ENCODE data around the gene BRWD1. TPM values are rescaled to one million over a fixed set of nuclear protein-coding genes. Genes with fewer than 3 reads are reported as not detected.

Gene BRWD1
- total RNA-seq, 4 donors from 2014 or later: 63.8 to 281 (median 103) TPM

DNA sequence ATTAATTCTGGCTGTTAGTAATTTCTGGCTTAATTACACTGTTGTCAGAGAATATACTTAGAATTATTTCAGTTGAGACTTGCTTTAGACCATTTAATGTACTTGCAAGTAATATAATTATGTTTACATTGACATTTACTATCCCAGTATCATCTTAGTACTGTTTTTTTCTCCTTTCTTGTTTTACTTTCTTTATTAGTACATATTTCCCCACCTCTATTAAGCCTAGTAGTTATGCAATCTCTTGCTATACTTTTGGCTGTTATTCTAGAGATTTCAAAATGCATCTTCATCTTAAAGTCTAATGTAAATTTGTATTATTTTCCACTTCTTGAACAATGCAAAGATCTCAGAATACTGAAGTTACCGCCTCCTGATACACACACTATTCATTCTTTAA is 24.4 kb downstream of the BRWD1 start:
- no peaks in the 10 kb centered on the region for H3K9me3 ChIP-seq
- no peaks in the 10 kb centered on the region for H3K4me1 ChIP-seq
- H3K27me3 ChIP-seq: no peaks in the 10 kb centered on the region
- no peak overlapping the region for H3K27ac ChIP-seq
- H3K4me3 ChIP-seq: no peak overlapping the region
- intact Hi-C loops (cut with DNase I; ENCODE audit: low total_unique reads) (no loop called here), in situ Hi-C loops (cut with MboI; ENCODE audit: low pct_ligation_motif_present in 1 of 4, low pct_unique_long_range_greater_than_20kb in 1 of 4, low sequenced_read_pairs in 3 of 4) (no loop called here)
- peaks cover 0 to 44% (median 20%) of the 10 kb centered on the region in 4 donors for H3K36me3 ChIP-seq
- WGBS, 2 donors (ENCODE audit: low coverage in 1 of 2): 93 to 94% methylated on average over 1 of the region's 1 CpG
- no peak for DNase-seq
- TF ChIP-seq, protein P1, sequence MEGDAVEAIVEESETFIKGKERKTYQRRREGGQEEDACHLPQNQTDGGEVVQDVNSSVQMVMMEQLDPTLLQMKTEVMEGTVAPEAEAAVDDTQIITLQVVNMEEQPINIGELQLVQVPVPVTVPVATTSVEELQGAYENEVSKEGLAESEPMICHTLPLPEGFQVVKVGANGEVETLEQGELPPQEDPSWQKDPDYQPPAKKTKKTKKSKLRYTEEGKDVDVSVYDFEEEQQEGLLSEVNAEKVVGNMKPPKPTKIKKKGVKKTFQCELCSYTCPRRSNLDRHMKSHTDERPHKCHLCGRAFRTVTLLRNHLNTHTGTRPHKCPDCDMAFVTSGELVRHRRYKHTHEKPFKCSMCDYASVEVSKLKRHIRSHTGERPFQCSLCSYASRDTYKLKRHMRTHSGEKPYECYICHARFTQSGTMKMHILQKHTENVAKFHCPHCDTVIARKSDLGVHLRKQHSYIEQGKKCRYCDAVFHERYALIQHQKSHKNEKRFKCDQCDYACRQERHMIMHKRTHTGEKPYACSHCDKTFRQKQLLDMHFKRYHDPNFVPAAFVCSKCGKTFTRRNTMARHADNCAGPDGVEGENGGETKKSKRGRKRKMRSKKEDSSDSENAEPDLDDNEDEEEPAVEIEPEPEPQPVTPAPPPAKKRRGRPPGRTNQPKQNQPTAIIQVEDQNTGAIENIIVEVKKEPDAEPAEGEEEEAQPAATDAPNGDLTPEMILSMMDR (IDR thresholded peaks at IDR 0.05): no peak
- TF ChIP-seq POLR2AphosphoS5 (IDR thresholded peaks at IDR 0.05): no peak
- TF ChIP-seq POLR2A (IDR thresholded peaks at IDR 0.05): no peak
- no peak for TF ChIP-seq EP300 (IDR thresholded peaks at IDR 0.05; ENCODE audit: low read depth)

DNA sequence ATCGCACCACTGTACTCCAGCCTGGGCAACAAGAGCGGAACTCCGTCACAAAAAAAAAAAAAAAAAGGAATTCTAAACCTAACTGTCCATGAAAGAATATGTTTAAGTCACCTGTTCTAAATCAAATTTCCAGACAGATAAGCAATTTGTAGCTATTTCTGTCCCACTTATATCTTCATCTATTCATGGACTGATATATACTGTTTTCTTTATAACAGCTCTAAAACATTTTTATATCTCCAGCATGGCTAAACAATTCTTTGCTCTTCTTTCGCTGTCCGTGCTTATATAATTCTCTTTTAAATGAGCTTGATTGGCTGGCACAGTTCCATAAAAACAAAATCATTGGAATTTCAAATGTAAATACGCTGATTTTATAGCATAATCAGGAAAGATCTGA is 30.5 kb downstream of the BRWD1 start:
- Histone ChIP-seq H3K4me1 (peaks cover 0 to 7% (median 3%) of the 10 kb centered on the region in 4 donors), H3K36me3 (peaks cover 0 to 26% (median 8%) of the 10 kb centered on the region in 4 donors), H3K27ac (no peak overlapping the region), H3K27me3 (no peaks in the 10 kb centered on the region), H3K9me3 (no peaks in the 10 kb centered on the region), H3K4me3 (no peak overlapping the region)
- in situ Hi-C loops (cut with MboI; ENCODE audit: low pct_ligation_motif_present in 1 of 4, low pct_unique_long_range_greater_than_20kb in 1 of 4, low sequenced_read_pairs in 3 of 4): no loop called here
- 88 to 91% methylated on average over 6 of the region's 6 CpGs for WGBS, 2 donors (ENCODE audit: low coverage in 1 of 2)
- TF ChIP-seq, protein P1 (IDR thresholded peaks at IDR 0.05): no peak
- TF ChIP-seq POLR2A (IDR thresholded peaks at IDR 0.05) (no peak), EP300 (IDR thresholded peaks at IDR 0.05; ENCODE audit: low read depth) (no peak), POLR2AphosphoS5 (IDR thresholded peaks at IDR 0.05) (no peak)
- DNase-seq: no peak
- intact Hi-C loops (cut with DNase I; ENCODE audit: low total_unique reads): no loop called here

DNA sequence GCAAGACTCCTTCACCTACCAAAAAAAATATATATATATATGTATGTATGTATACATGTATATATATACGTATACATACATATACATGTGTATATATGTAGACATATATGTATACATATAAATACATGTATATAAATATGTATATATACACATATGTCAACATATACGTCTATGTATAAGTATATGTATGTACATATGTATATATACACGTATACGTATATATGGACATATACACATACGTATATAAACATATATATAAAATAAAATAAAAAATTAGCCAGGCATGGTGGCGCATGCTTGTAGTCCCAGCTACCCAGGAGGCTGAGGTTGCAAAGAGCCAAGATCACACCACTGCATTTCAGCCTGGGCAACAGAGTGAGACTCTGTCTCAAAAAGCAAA is 31.6 kb downstream of the BRWD1 start:
- H3K4me3 ChIP-seq: no peak overlapping the region
- peaks cover 0 to 25% (median 9%) of the 10 kb centered on the region in 4 donors for H3K36me3 ChIP-seq
- TF ChIP-seq, protein P1 (IDR thresholded peaks at IDR 0.05): no peak
- TF ChIP-seq POLR2A (IDR thresholded peaks at IDR 0.05): no peak
- no peak for TF ChIP-seq POLR2AphosphoS5 (IDR thresholded peaks at IDR 0.05)
- no peak for TF ChIP-seq EP300 (IDR thresholded peaks at IDR 0.05; ENCODE audit: low read depth)
- peaks cover 0 to 7% (median 3%) of the 10 kb centered on the region in 4 donors for H3K4me1 ChIP-seq
- no peaks in the 10 kb centered on the region for H3K27me3 ChIP-seq
- intact Hi-C loops (cut with DNase I; ENCODE audit: low total_unique reads): no loop called here
- H3K27ac ChIP-seq: no peak overlapping the region
- DNase-seq: no peak
- in situ Hi-C loops (cut with MboI; ENCODE audit: low pct_ligation_motif_present in 1 of 4, low pct_unique_long_range_greater_than_20kb in 1 of 4, low sequenced_read_pairs in 3 of 4): no loop called here
- no peaks in the 10 kb centered on the region for H3K9me3 ChIP-seq
- 94 to 99% methylated on average over 6 of the region's 6 CpGs for WGBS, 2 donors (ENCODE audit: low coverage in 1 of 2)

DNA sequence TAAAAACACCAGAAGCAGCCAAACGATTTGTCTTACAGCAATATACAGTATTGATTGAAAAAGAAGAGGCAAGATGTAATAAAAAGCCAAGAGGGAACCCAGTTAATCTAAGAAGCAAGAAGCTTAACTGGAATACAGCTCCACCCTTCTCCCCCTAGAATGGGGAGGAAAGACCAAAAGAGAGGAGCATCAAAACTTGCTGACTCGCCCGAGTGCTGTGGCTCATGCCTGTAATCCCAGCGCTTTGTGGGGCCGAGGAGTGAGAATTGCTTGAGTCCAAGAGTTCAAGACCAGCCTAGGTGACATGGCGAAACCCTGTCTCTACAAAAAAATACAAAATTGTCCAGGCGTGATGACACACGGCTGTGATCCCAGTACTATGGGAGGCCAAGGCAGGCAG is 32.2 kb downstream of the BRWD1 start:
- no peak for DNase-seq
- H3K36me3 ChIP-seq: peaks cover 0 to 24% (median 9%) of the 10 kb centered on the region in 4 donors
- no peaks in the 10 kb centered on the region for H3K9me3 ChIP-seq
- peaks cover 0 to 7% (median 3%) of the 10 kb centered on the region in 4 donors for H3K4me1 ChIP-seq
- H3K27me3 ChIP-seq: no peaks in the 10 kb centered on the region
- no peak overlapping the region for H3K4me3 ChIP-seq
- WGBS, 2 donors (ENCODE audit: low coverage in 1 of 2): 90 to 94% methylated on average over 6 to 8 of the region's 8 CpGs
- H3K27ac ChIP-seq: no peak overlapping the region
- intact Hi-C loops (cut with DNase I; ENCODE audit: low total_unique reads) (no loop called here), in situ Hi-C loops (cut with MboI; ENCODE audit: low pct_ligation_motif_present in 1 of 4, low pct_unique_long_range_greater_than_20kb in 1 of 4, low sequenced_read_pairs in 3 of 4) (no loop called here)
- no peak for TF ChIP-seq POLR2A (IDR thresholded peaks at IDR 0.05)
- no peak for TF ChIP-seq EP300 (IDR thresholded peaks at IDR 0.05; ENCODE audit: low read depth)
- TF ChIP-seq POLR2AphosphoS5 (IDR thresholded peaks at IDR 0.05): no peak
- TF ChIP-seq, protein P1 (IDR thresholded peaks at IDR 0.05): no peak

All from transverse colon (tissue), 4 donors.